ENCODE data around the gene DHX34. TPM values are rescaled to one million over a fixed set of nuclear protein-coding genes. Genes with fewer than 3 reads are reported as not detected.

DHX34 gene
- total and polyA plus RNA-seq, 9 of the 15 experiments (the other 6 are each of a cell fraction or from before 2014, with no cell fraction given), result 0.36 to 42.0 (median 15.0) TPM

- TF ChIP-seq ZBTB7A (IDR thresholded peaks at IDR 0.05; ENCODE audit: borderline replicate concordance, control insufficient read depth, low read depth, low read length), result no peak; the same call in 1 of the 2 replicates
- no peak for TF ChIP-seq ZNF232 (CRISPR knock-in tag; IDR thresholded peaks at IDR 0.05)
- no peak for TF ChIP-seq CHD2 (IDR thresholded peaks at IDR 0.05; ENCODE audit: low read depth, low read length)
- TF ChIP-seq GTF2A2 (tag; IDR thresholded peaks at IDR 0.05), result no peak
- TF ChIP-seq OTX1 (CRISPR knock-in tag; IDR thresholded peaks at IDR 0.05), result no peak
- no peak for TF ChIP-seq ZNF583 (CRISPR knock-in tag; IDR thresholded peaks at IDR 0.05)
- TF ChIP-seq ZNF589 (CRISPR knock-in tag; IDR thresholded peaks at IDR 0.05; ENCODE audit: low read depth), result no peak
- no peak for TF ChIP-seq MED1 (CRISPR knock-in tag; IDR thresholded peaks at IDR 0.05; ENCODE audit: borderline replicate concordance)
- TF ChIP-seq RAD21 (CRISPR knock-in tag; conservative IDR thresholded peaks at IDR 0.05 in 1 of 2, IDR thresholded peaks at IDR 0.05 in 1 of 2), result no peak
- no peak for TF ChIP-seq NFIC (IDR thresholded peaks at IDR 0.05)
- TF ChIP-seq MEF2D (tag; conservative IDR thresholded peaks at IDR 0.05; ENCODE audit: low read depth), result no peak
- TF ChIP-seq HEY1 (CRISPR knock-in tag; IDR thresholded peaks at IDR 0.05; ENCODE audit: borderline replicate concordance), result no peak
- no peak for TF ChIP-seq CEBPB (tag; IDR thresholded peaks at IDR 0.05)
- TF ChIP-seq RBBP5 (IDR thresholded peaks at IDR 0.05; ENCODE audit: borderline replicate concordance, insufficient read depth, low read length, poor library complexity, severe bottlenecking), result no peak
- TF ChIP-seq GATAD2A (IDR thresholded peaks at IDR 0.05), result no peak
- TF ChIP-seq ZBTB33 (CRISPR knock-in tag; IDR thresholded peaks at IDR 0.05), result 0 out of 2 replicates have a peak, but pooled peaks have one; percentile 40
- TF ChIP-seq ZZZ3 (IDR thresholded peaks at IDR 0.05), result no peak
- no peak for TF ChIP-seq PHB (CRISPR knock-in tag; IDR thresholded peaks at IDR 0.05)
- TF ChIP-seq ZBTB9 (CRISPR knock-in tag; IDR thresholded peaks at IDR 0.05), result no peak
- no peak for TF ChIP-seq FOXJ2 (tag; IDR thresholded peaks at IDR 0.05)
- no peak for TF ChIP-seq ILK (tag; IDR thresholded peaks at IDR 0.05; ENCODE audit: borderline replicate concordance, low read depth)
- no peak for TF ChIP-seq NCOR1 (IDR thresholded peaks at IDR 0.05)
- TF ChIP-seq ZNF512 (tag; IDR thresholded peaks at IDR 0.05), result no peak
- no peak for TF ChIP-seq SMAD1 (IDR thresholded peaks at IDR 0.05; ENCODE audit: low read depth, low read length, partially characterized antibody)
- peak; percentile 93 for TF ChIP-seq SP1 (CRISPR knock-in tag; IDR thresholded peaks at IDR 0.05)
- no peak for TF ChIP-seq KHSRP (IDR thresholded peaks at IDR 0.05)
- TF ChIP-seq GATA2 (CRISPR knock-in tag; IDR thresholded peaks at IDR 0.05), result no peak
Observed at GRCh38 chr19:47428177-47428894, 79.2 kb downstream of the DHX34 start (continued).
